ENCODE results near the gene NPY4R.
"Not testable (repeated sequence)": the region's sequence is repeated elsewhere in the genome, so short reads cannot be mapped to it uniquely, and the experiment has no call there.

DNA sequence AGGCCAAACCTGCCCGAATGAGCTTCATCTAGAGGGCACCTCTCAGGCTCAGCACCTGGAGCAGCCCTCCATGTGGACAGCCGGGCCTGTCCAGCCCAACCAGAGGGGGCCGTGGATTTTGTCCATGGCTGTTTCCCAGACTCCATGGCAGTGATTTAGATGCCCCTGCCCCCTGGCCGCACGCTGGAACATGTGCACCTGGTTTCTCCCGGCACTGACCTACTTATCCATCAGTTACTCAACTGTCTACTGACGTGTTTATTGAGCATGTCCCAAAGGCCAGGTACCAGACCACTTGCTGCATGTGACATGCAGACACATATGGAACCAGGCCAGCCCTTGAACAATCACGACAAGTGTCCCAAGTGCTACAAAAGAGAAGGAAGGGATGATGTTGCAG, 47.6 kb upstream of the NPY4R start:
- not testable (repeated sequence) for TF ChIP-seq CTCF (IDR thresholded peaks at IDR 0.05); POLR2AphosphoS5 (IDR thresholded peaks at IDR 0.05); POLR2A (IDR thresholded peaks at IDR 0.05; ENCODE audit: low read depth)
